GM19397 (cell line): ENCODE results near the gene CBX2.

Experiments used
- ATAC-seq: cut with Tn5 transposase; IDR thresholded peaks from one replicate; pipeline ENCODE4 v1.9.1; 2021; ENCODE audit warnings: mild to moderate bottlenecking, moderate library complexity; ENCODE audit not compliant: unreplicated experiment

The CBX2 gene

GRCh38 chr17:79826204-79826680 is 48.3 kb downstream of the CBX2 start:
- ATAC-seq = no peak

GRCh38 chr17:79826841-79827578 is 49.1 kb downstream of the CBX2 start:
- no peak for ATAC-seq

- ATAC-seq = no peak
These were observed 51.1 kb downstream of the CBX2 start for GRCh38 chr17:79829004-79829403.

GRCh38 chr17:79829457-79829856 is 51.5 kb downstream of the CBX2 start:
- no peak for ATAC-seq

- no peak for ATAC-seq
These were observed 52.4 kb downstream of the CBX2 start for GRCh38 chr17:79830303-79830702.

GRCh38 chr17:79830763-79831264 is 52.9 kb downstream of the CBX2 start:
- ATAC-seq = no peak

GRCh38 chr17:79831265-79832217 is 53.6 kb downstream of the CBX2 start:
- ATAC-seq = no peak

GRCh38 chr17:79832218-79833109 is 54.5 kb downstream of the CBX2 start:
- ATAC-seq = no peak

- ATAC-seq = no peak
These were observed 55.1 kb downstream of the CBX2 start for GRCh38 chr17:79833110-79833450.

GRCh38 chr17:79833744-79834564 is 56.0 kb downstream of the CBX2 start:
- no peak for ATAC-seq

- no peak for ATAC-seq
These were observed 56.9 kb downstream of the CBX2 start for GRCh38 chr17:79834565-79835469.

- ATAC-seq = no peak
These were observed 57.5 kb downstream of the CBX2 start for GRCh38 chr17:79835470-79835899.

- no peak for ATAC-seq
These were observed 58.1 kb downstream of the CBX2 start for GRCh38 chr17:79835953-79836509.

GRCh38 chr17:79836510-79836971 is 58.6 kb downstream of the CBX2 start:
- ATAC-seq = no peak

GRCh38 chr17:79836972-79837887 is 59.3 kb downstream of the CBX2 start:
- ATAC-seq = no peak
